ENCODE results near the gene SSR1.

Gene SSR1

DNA sequence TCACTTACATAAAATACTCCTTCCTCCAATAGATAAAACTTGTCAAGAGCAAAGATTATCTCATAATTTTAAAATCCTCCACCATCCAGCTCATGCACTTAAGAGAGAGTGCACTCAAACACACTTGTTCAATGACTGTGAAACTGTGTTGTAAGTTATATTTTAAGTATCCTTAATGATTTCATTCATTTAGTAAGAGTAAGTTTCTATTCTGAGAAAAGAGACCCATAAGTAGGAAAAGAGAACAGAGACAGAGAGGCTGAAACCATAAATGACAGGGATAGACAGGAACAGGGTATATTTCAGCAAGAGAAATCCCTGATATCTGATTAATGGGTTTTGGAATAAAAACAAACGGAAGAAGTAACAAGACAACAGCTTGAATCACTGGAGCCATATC lies 8.2 kb downstream of the SSR1 start:
- TF ChIP-seq, protein P1, sequence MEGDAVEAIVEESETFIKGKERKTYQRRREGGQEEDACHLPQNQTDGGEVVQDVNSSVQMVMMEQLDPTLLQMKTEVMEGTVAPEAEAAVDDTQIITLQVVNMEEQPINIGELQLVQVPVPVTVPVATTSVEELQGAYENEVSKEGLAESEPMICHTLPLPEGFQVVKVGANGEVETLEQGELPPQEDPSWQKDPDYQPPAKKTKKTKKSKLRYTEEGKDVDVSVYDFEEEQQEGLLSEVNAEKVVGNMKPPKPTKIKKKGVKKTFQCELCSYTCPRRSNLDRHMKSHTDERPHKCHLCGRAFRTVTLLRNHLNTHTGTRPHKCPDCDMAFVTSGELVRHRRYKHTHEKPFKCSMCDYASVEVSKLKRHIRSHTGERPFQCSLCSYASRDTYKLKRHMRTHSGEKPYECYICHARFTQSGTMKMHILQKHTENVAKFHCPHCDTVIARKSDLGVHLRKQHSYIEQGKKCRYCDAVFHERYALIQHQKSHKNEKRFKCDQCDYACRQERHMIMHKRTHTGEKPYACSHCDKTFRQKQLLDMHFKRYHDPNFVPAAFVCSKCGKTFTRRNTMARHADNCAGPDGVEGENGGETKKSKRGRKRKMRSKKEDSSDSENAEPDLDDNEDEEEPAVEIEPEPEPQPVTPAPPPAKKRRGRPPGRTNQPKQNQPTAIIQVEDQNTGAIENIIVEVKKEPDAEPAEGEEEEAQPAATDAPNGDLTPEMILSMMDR (IDR thresholded peaks at IDR 0.05; ENCODE audit: control insufficient read depth, extremely low read depth, insufficient read depth), result no peak
- peak; percentile 11 for DNase-seq (ENCODE audit: low read depth)
- H3K4me3 ChIP-seq (ENCODE audit: low read depth, low read length), result no peak overlapping the region

DNA sequence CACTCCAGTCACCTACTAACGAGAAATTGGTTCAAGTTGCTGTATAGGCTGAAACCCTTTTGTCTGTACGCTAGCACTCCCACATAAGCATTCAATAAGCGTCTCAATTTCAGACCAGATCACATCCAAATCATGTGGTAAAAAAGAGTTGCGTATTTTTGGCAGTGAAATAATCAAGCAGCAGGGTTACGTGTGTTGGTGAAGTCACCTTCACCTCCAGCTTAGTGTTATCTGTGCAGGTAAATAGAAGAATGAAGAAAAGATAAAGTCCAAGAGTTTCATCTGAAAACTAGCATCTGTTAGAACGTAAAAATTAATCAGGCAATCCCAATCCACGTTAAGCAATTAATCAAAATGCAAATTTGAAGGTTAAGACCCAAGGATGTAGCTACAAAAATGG lies 11.3 kb downstream of the SSR1 start:
- TF ChIP-seq, protein P1 (IDR thresholded peaks at IDR 0.05; ENCODE audit: control insufficient read depth, extremely low read depth, insufficient read depth), result no peak
- no peak for DNase-seq (ENCODE audit: low read depth)
- no peak overlapping the region for H3K4me3 ChIP-seq (ENCODE audit: low read depth, low read length)

DNA sequence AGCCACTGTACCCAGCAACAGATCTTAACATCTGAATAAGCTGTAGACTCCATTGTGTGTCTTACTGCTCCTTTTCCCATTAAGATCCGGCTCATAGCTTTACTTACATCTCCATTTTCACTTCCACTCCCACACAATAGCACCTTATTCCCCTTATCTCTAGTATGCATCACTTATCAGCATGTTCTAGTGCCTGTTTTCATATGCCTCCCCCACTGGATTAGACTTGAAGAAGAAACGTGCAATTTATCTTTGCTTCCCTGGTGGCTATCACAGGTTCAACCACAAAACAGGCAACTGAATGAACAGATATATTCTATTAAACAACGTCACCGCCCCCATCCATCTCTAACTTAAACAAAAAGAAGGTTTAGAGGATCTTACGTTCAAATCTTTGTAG lies 12.1 kb downstream of the SSR1 start:
- H3K4me3 ChIP-seq (ENCODE audit: low read depth, low read length), result no peak overlapping the region
- DNase-seq (ENCODE audit: low read depth), result no peak
- TF ChIP-seq, protein P1 (IDR thresholded peaks at IDR 0.05; ENCODE audit: control insufficient read depth, extremely low read depth, insufficient read depth), result no peak

DNA sequence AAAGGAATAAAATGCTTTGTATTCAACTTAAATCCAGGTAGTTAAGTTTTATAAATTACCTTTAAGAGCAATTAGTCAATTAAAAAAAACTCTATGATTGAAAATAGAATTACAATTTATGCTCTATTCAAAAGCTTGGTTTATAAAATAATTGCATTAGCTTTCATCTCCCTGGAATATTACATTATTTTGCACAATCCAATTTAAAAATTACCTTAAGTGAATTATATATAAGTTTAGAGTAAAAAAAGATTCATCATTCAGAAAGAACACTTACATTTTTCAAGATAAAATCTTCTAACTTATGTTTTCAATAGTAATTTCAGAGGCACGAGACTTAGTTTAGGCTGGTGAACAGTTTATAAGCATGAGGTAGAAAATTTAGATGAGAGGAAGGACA lies 14.9 kb downstream of the SSR1 start:
- TF ChIP-seq, protein P1 (IDR thresholded peaks at IDR 0.05; ENCODE audit: control insufficient read depth, extremely low read depth, insufficient read depth), result no peak
- H3K4me3 ChIP-seq (ENCODE audit: low read depth, low read length), result no peak overlapping the region
- no peak for DNase-seq (ENCODE audit: low read depth)

DNA sequence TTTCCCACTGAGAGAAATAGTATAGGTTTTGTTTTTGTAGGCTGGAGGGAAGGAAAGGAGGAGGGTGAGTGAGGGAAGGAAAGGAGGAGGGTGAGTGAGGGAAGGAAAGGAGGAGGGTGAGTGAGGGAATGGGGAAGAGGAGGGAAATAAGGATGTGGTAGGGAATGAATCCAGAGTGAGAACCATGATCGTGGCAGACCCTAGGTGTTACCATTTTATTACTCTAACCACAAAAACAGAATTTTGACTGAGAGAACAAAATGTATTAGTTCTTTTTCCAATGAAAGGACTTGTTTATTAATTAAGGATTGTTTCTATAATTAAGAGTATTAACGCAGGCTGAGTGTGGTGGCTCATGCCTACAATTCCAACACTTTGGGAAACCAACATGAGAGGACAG lies 16.4 kb downstream of the SSR1 start:
- DNase-seq (ENCODE audit: low read depth), result no peak
- H3K4me3 ChIP-seq (ENCODE audit: low read depth, low read length), result no peak overlapping the region
- TF ChIP-seq, protein P1 (IDR thresholded peaks at IDR 0.05; ENCODE audit: control insufficient read depth, extremely low read depth, insufficient read depth), result no peak

DNA sequence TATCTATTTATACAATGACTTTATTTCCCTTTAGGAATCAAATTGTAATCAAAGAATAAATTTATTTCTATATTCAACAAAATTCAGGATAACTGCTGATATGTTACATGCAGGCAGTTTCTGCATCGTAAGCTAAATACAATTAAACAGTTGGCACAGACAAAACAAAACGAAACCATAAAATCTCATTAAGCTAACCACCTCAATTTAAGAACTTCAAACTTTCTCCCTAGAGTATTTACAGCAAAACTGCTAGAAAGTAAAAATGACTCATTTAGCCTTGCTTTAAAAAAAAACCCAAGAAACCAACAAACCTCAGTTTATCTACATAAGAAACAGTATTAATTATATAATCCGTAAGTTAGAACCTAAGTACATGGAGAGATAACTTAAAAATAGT lies 17.1 kb downstream of the SSR1 start:
- no peak overlapping the region for H3K4me3 ChIP-seq (ENCODE audit: low read depth, low read length)
- TF ChIP-seq, protein P1 (IDR thresholded peaks at IDR 0.05; ENCODE audit: control insufficient read depth, extremely low read depth, insufficient read depth), result no peak
- no peak for DNase-seq (ENCODE audit: low read depth)

DNA sequence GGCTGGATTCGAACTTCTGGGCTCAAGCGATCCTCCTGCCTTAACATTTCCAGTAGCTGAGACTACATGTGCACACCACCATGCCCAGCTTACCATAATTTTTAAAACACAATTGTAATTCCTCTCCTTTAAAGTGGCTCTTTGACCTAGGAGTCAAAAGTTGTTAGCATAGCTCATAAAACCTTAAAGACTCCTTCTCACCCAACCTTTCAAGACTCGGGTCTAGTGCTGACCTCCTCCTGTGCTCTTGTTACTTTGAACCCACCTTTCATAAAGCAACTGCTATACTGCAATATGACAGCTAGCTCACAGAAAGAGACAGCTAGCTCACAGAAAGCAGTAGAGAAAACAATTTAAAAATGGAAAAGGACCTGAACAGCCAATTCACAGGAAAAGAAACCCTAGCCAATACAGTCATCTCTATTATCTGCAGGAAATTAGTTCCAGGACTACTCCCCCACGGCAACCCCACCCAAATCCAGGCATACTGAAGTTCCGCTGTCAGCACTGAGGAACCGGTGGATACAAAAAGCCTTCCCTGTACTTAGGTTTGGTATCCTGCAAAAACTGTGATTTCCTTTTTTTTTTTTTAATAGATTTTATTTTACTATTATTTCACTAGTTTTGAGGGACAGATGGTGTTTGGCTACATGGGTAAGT lies 20.3 kb downstream of the SSR1 start:
- TF ChIP-seq, protein P1 (IDR thresholded peaks at IDR 0.05; ENCODE audit: control insufficient read depth, extremely low read depth, insufficient read depth), result no peak

More for the DNA sequence above, 20.3 kb downstream of the SSR1 start:
- no peak for DNase-seq (ENCODE audit: low read depth)
- no peak overlapping the region for H3K4me3 ChIP-seq (ENCODE audit: low read depth, low read length)
